Stimulated activated CD8-positive, alpha-beta memory T cell treated with anti-CD3 and anti-CD28 coated beads, Interleukin-7, amount 100 ng/mL, for 24 hours (primary cell): ENCODE data around the gene CTBP1.
"Not testable (repeated sequence)": the region's sequence is repeated elsewhere in the genome, so short reads cannot be mapped to it uniquely, and the experiment has no call there.

ENCODE experiments used
- DNase-seq: peaks from one replicate; pipeline ENCODE4 v3.0.0-alpha.2; 2020; ENCODE audit warnings: low read depth

Gene CTBP1

GRCh38 chr4:1237981-1238675 lies 10.8 kb downstream of the CTBP1 start:
- DNase-seq = no peak

- DNase-seq = not testable (repeated sequence)
Observed at GRCh38 chr4:1237261-1237660, 11.7 kb downstream of the CTBP1 start.

GRCh38 chr4:1236836-1237235 lies 12.1 kb downstream of the CTBP1 start:
- not testable (repeated sequence) for DNase-seq

GRCh38 chr4:1236103-1236641 lies 12.8 kb downstream of the CTBP1 start:
- DNase-seq = no peak

GRCh38 chr4:1235381-1236102 lies 13.4 kb downstream of the CTBP1 start:
- no peak for DNase-seq

GRCh38 chr4:1234811-1235292 lies 14.1 kb downstream of the CTBP1 start:
- DNase-seq = no peak

GRCh38 chr4:1234309-1234695 lies 14.6 kb downstream of the CTBP1 start:
- DNase-seq = no peak

- DNase-seq = no peak
Observed at GRCh38 chr4:1233641-1234308, 15.2 kb downstream of the CTBP1 start.

GRCh38 chr4:1232661-1233621 lies 16.0 kb downstream of the CTBP1 start:
- no peak for DNase-seq

- no peak for DNase-seq
Observed at GRCh38 chr4:1231637-1232360, 17.1 kb downstream of the CTBP1 start.

GRCh38 chr4:1230971-1231636 lies 17.8 kb downstream of the CTBP1 start:
- no peak for DNase-seq

GRCh38 chr4:1230316-1230715 lies 18.6 kb downstream of the CTBP1 start:
- no peak for DNase-seq

- DNase-seq = no peak
Observed at GRCh38 chr4:1229117-1229849, 19.6 kb downstream of the CTBP1 start.

GRCh38 chr4:1227816-1228215 lies 21.1 kb downstream of the CTBP1 start:
- DNase-seq = no peak

GRCh38 chr4:1226598-1226997 lies 22.3 kb downstream of the CTBP1 start:
- DNase-seq = no peak

- DNase-seq = no peak
Observed at GRCh38 chr4:1226144-1226481, 22.8 kb downstream of the CTBP1 start.

- DNase-seq = no peak
Observed at GRCh38 chr4:1225272-1226143, 23.4 kb downstream of the CTBP1 start.
